HepG2 (cell line): ENCODE results near the gene GPR155. TPM values are rescaled to one million over a fixed set of nuclear protein-coding genes. Genes with fewer than 3 reads are reported as not detected.

Experiments
- CEBPG ChIP-seq: IDR thresholded peaks from 2 replicates; pipeline ENCODE4 v1.6.1; 2016
- EP300 ChIP-seq, 3 experiments: sonication (generic) in 1 of 3; formaldehyde crosslinking in 1 of 3; IDR thresholded peaks; 2 replicates each; pipeline versions ENCODE4 v1.5.1 to v1.6.1; 2011 to 2020; ENCODE audit warnings: low read depth in 2 of 3, low read length in 2 of 3, borderline replicate concordance in 1 of 3, improper control_type of control experiment in 1 of 3, mild to moderate bottlenecking in 1 of 3, missing genetic modification reagents in 1 of 3, moderate library complexity in 1 of 3
- FOXK2 ChIP-seq: fragments of 450-650 bp; IDR thresholded peaks from 2 replicates; pipeline ENCODE4 v1.6.1; 2016
- HNRNPUL1 ChIP-seq: fragments of 200-400 bp; formaldehyde crosslinking; IDR thresholded peaks from 2 replicates; pipeline ENCODE4 v1.6.1; 2017; ENCODE audit warnings: low read depth, mild to moderate bottlenecking, low read length, moderate library complexity
- KDM6A ChIP-seq: IDR thresholded peaks from 2 replicates; pipeline ENCODE4 v1.6.1; 2016; ENCODE audit warnings: low read depth
- LCORL ChIP-seq, 2 experiments: fragments of 450-650 bp in 1 of 2; sonication (generic) in 1 of 2; formaldehyde crosslinking in 1 of 2; IDR thresholded peaks; 2 replicates each; pipeline versions ENCODE4 v1.5.0 to v1.6.1; 2017 to 2020; ENCODE audit warnings: antibody characterized with exemption in 1 of 2, missing genetic modification reagents in 1 of 2
- NFKBIZ ChIP-seq: IDR thresholded peaks from 2 replicates; pipeline ENCODE4 v1.6.1; 2018; ENCODE audit warnings: missing genetic modification reagents, missing compliant biosample characterization
- NR3C1 ChIP-seq: sonication (generic); formaldehyde crosslinking; IDR thresholded peaks from 2 replicates; pipeline ENCODE4 v1.4.0; 2020; ENCODE audit warnings: missing genetic modification reagents
- RFX5 ChIP-seq: IDR thresholded peaks from 2 replicates; pipeline ENCODE4 v1.6.1; 2011; ENCODE audit warnings: low read depth, low read length, improper control_type of control experiment
- SIN3A ChIP-seq: IDR thresholded peaks from 2 replicates; pipeline ENCODE4 v1.6.1; 2011; ENCODE audit warnings: low read depth, mild to moderate bottlenecking, control low read depth, low read length, borderline replicate concordance
- SIX4 ChIP-seq: sonication (generic); formaldehyde crosslinking; IDR thresholded peaks from 2 replicates; pipeline ENCODE4 v1.4.0; 2020; ENCODE audit warnings: missing genetic modification reagents
- SOX6 ChIP-seq, 2 experiments: fragments of 450-650 bp in 1 of 2; sonication (generic) in 1 of 2; formaldehyde crosslinking in 1 of 2; IDR thresholded peaks; 2 replicates each; pipeline versions ENCODE4 v1.4.0 to v1.6.1; 2017 to 2020; ENCODE audit warnings: antibody characterized with exemption in 1 of 2, mild to moderate bottlenecking in 1 of 2, missing genetic modification reagents in 1 of 2
- SP4 ChIP-seq: sonication (generic); formaldehyde crosslinking; IDR thresholded peaks from 2 replicates; pipeline ENCODE4 v1.8.1; 2023; ENCODE audit warnings: mild to moderate bottlenecking, missing genetic modification reagents
- SRY ChIP-seq: sonication (generic); formaldehyde crosslinking; IDR thresholded peaks from 2 replicates; pipeline ENCODE4 v1.8.0; 2022; ENCODE audit warnings: mild to moderate bottlenecking, missing genetic modification reagents
- ZFP36L2 ChIP-seq: sonication (generic); formaldehyde crosslinking; IDR thresholded peaks from 2 replicates; pipeline ENCODE4 v1.4.0; 2020; ENCODE audit warnings: missing genetic modification reagents
- ZFP82 ChIP-seq: sonication (generic); formaldehyde crosslinking; IDR thresholded peaks from 2 replicates; pipeline ENCODE4 v1.5.1; 2020; ENCODE audit warnings: mild to moderate bottlenecking, missing genetic modification reagents, borderline replicate concordance
- ZMYM3 ChIP-seq: sonication (generic); formaldehyde crosslinking; IDR thresholded peaks from 2 replicates; pipeline ENCODE4 v1.5.1; 2020; ENCODE audit warnings: mild to moderate bottlenecking, missing genetic modification reagents
- ZNF34 ChIP-seq: sonication (generic); formaldehyde crosslinking; IDR thresholded peaks from 2 replicates; pipeline ENCODE4 v1.4.0; 2020; ENCODE audit warnings: mild to moderate bottlenecking, missing genetic modification reagents, borderline replicate concordance
- ZNF362 ChIP-seq: sonication (generic); formaldehyde crosslinking; IDR thresholded peaks from 2 replicates; pipeline ENCODE4 v1.4.0; 2020; ENCODE audit warnings: missing genetic modification reagents, mild to moderate bottlenecking, borderline replicate concordance
- ZNF552 ChIP-seq: sonication (generic); formaldehyde crosslinking; IDR thresholded peaks from 2 replicates; pipeline ENCODE4 v1.9.0; 2022; ENCODE audit warnings: missing genetic modification reagents, mild to moderate bottlenecking, borderline replicate concordance
- ZNF567 ChIP-seq: sonication (generic); formaldehyde crosslinking; IDR thresholded peaks from 2 replicates; pipeline ENCODE4 v1.8.1; 2023; ENCODE audit warnings: mild to moderate bottlenecking, missing genetic modification reagents, borderline replicate concordance
- ZNF709 ChIP-seq: sonication (generic); formaldehyde crosslinking; IDR thresholded peaks from 2 replicates; pipeline ENCODE4 v1.5.0; 2020; ENCODE audit warnings: mild to moderate bottlenecking, missing genetic modification reagents
- ZNF784 ChIP-seq: sonication (generic); formaldehyde crosslinking; IDR thresholded peaks from 2 replicates; pipeline ENCODE4 v1.5.1; 2020; ENCODE audit warnings: missing genetic modification reagents, mild to moderate bottlenecking, borderline replicate concordance
- polyA plus RNA-seq, 8 experiments: library from polyadenylated mRNA; depleted of rRNA in 3 of 8; stranded (reverse) in 7 of 8; unstranded in 1 of 8; fragments of >200 nt; fragmentation: Illumina TruSeq in 4 of 8; extraction: Trizol in 4 of 8; gene quantifications; 2 replicates each; pipeline versions ENCODE4 v1.2.1 to v1.2.3, GENCODE V29; 2011 to 2016; ENCODE audit warnings: low read depth in 4 of 8, missing spikeins in 1 of 8, mixed read lengths in 1 of 8; ENCODE audit not compliant: insufficient read depth in 1 of 8
- total RNA-seq, 5 experiments: library from RNA; depleted of rRNA; stranded (reverse); fragments of >200 nt; fragmentation: Illumina TruSeq; extraction: Trizol; gene quantifications; 2 replicates each; pipeline ENCODE4 v1.2.3, GENCODE V29; 2016; ENCODE audit warnings: low read depth in 1 of 5
- TF ChIP-seq, protein P1 (sequence below): sonication (generic); formaldehyde crosslinking; IDR thresholded peaks from 2 replicates; pipeline ENCODE4 v1.4.0; 2020; ENCODE audit warnings: low read depth, mild to moderate bottlenecking, missing genetic modification reagents
- TF ChIP-seq, protein P2 (sequence below): IDR thresholded peaks from 2 replicates; pipeline ENCODE4 v1.6.1; 2016; ENCODE audit warnings: mild to moderate bottlenecking, missing biosample characterization, missing genetic modification reagents

GPR155 gene
- total and polyA plus RNA-seq, 2 of the 13 experiments (the other 11 are each of a cell fraction or from before 2014, with no cell fraction given), result 0.15 to 0.49 TPM

GRCh38 chr2:174428214-174428613, 58.6 kb downstream of the GPR155 start (continued):
- TF ChIP-seq ZNF34 (CRISPR knock-in tag) (no peak), HNRNPUL1 (no peak), SIN3A (no peak), ZNF552 (CRISPR knock-in tag) (no peak), ZFP36L2 (no peak), ZNF567 (CRISPR knock-in tag) (no peak), FOXK2 (no peak), RFX5 (no peak), ZNF784 (CRISPR knock-in tag) (no peak), CEBPG (CRISPR knock-in tag) (0 out of 2 replicates have a peak, but pooled peaks have one; percentile 23), ZMYM3 (CRISPR knock-in tag) (no peak), NR3C1 (CRISPR knock-in tag) (no peak), SIX4 (peak; percentile 26; the same call in 1 of the 2 replicates), ZNF362 (CRISPR knock-in tag) (no peak), SP4 (CRISPR knock-in tag) (no peak), LCORL (IDR thresholded peaks at IDR 0.05) (no peak), LCORL (CRISPR knock-in tag; IDR thresholded peaks at IDR 0.05) (no peak), SRY (no peak), NFKBIZ (CRISPR knock-in tag) (no peak), SOX6 (IDR thresholded peaks at IDR 0.05) (no peak), SOX6 (CRISPR knock-in tag; IDR thresholded peaks at IDR 0.05) (peak; percentile 50; the same call in 1 of the 2 replicates), EP300 (IDR thresholded peaks at IDR 0.05; ENCODE audit: low read depth in 2 of 2, low read length in 2 of 2) (peak in 1 of 2 experiments; percentile 70; a peak in 2 of 4 replicates), EP300 (CRISPR knock-in tag; IDR thresholded peaks at IDR 0.05; ENCODE audit: borderline replicate concordance) (no peak), ZNF709 (CRISPR knock-in tag) (no peak), ZFP82 (CRISPR knock-in tag) (no peak), KDM6A (CRISPR knock-in tag) (0 out of 2 replicates have a peak, but pooled peaks have one; percentile 33)
- TF ChIP-seq, protein P1, sequence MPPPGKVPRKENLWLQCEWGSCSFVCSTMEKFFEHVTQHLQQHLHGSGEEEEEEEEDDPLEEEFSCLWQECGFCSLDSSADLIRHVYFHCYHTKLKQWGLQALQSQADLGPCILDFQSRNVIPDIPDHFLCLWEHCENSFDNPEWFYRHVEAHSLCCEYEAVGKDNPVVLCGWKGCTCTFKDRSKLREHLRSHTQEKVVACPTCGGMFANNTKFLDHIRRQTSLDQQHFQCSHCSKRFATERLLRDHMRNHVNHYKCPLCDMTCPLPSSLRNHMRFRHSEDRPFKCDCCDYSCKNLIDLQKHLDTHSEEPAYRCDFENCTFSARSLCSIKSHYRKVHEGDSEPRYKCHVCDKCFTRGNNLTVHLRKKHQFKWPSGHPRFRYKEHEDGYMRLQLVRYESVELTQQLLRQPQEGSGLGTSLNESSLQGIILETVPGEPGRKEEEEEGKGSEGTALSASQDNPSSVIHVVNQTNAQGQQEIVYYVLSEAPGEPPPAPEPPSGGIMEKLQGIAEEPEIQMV (CRISPR knock-in tag), result no peak
- TF ChIP-seq, protein P2, sequence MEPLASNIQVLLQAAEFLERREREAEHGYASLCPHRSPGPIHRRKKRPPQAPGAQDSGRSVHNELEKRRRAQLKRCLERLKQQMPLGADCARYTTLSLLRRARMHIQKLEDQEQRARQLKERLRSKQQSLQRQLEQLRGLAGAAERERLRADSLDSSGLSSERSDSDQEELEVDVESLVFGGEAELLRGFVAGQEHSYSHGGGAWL (CRISPR knock-in tag), result no peak
